H9 (cell line): ENCODE data around the gene ARID4A. TPM values are rescaled to one million over a fixed set of nuclear protein-coding genes. Genes with fewer than 3 reads are reported as not detected.

Source experiments
- DNase-seq: peaks from one replicate; pipeline ENCODE4 v3.0.0-alpha.2; 2017
- H2AFZ ChIP-seq: one replicate; pipeline ENCODE4 v1.6.1; 2013; ENCODE audit warnings: mild to moderate bottlenecking, low read length, control low read depth, moderate library complexity
- H2AK5ac ChIP-seq: 2 replicates; pipeline ENCODE4 v1.6.1; 2013; ENCODE audit warnings: low read length, control low read depth, mixed read lengths; ENCODE audit not compliant: insufficient read length
- H2BK120ac ChIP-seq: one replicate; pipeline ENCODE4 v1.6.1; 2013; ENCODE audit warnings: low read depth, mild to moderate bottlenecking, low read length, control low read depth, inconsistent platforms; ENCODE audit not compliant: poor library complexity, severe bottlenecking
- H2BK12ac ChIP-seq: 2 replicates; pipeline ENCODE4 v1.6.1; 2013; ENCODE audit warnings: low read length, control low read depth, mixed read lengths, low read depth; ENCODE audit not compliant: insufficient read length
- H2BK15ac ChIP-seq: 2 replicates; pipeline ENCODE4 v1.6.1; 2013; ENCODE audit warnings: low read depth, low read length, control low read depth
- H2BK20ac ChIP-seq: one replicate; pipeline ENCODE4 v1.6.1; 2013; ENCODE audit warnings: low read depth, mild to moderate bottlenecking, low read length, control low read depth, inconsistent platforms; ENCODE audit not compliant: poor library complexity, severe bottlenecking
- H2BK5ac ChIP-seq: 2 replicates; pipeline ENCODE4 v1.6.1; 2013; ENCODE audit warnings: low read length, control low read depth, mixed read lengths; ENCODE audit not compliant: insufficient read length
- H3K14ac ChIP-seq: 2 replicates; pipeline ENCODE4 v1.6.1; 2013; ENCODE audit warnings: low read length, control low read depth; ENCODE audit not compliant: insufficient read depth
- H3K18ac ChIP-seq: 2 replicates; pipeline ENCODE4 v1.6.1; 2013; ENCODE audit warnings: low read depth, mild to moderate bottlenecking, mixed read lengths, low read length, control low read depth; ENCODE audit not compliant: insufficient read length
- H3K23ac ChIP-seq: 2 replicates; pipeline ENCODE4 v1.6.1; 2013; ENCODE audit warnings: low read length, control low read depth, mixed read lengths, low read depth; ENCODE audit not compliant: insufficient read length
- H3K23me2 ChIP-seq: 2 replicates; pipeline ENCODE4 v1.6.1; 2013; ENCODE audit warnings: low read depth, mild to moderate bottlenecking, mixed read lengths, low read length, control low read depth; ENCODE audit not compliant: insufficient read length, poor library complexity, severe bottlenecking
- H3K27ac ChIP-seq: 2 replicates; pipeline ENCODE4 v1.5.1; 2013; ENCODE audit warnings: low read length, control low read depth, mixed read lengths, low read depth; ENCODE audit not compliant: insufficient read length
- H3K27me3 ChIP-seq: 2 replicates; pipeline ENCODE4 v1.6.1; 2013; ENCODE audit warnings: low read length, control low read depth, inconsistent platforms; ENCODE audit not compliant: insufficient read depth
- H3K4ac ChIP-seq: 2 replicates; pipeline ENCODE4 v1.6.1; 2013; ENCODE audit warnings: low read depth, mild to moderate bottlenecking, control low read depth, inconsistent platforms, low read length, moderate library complexity
- H3K4me1 ChIP-seq: 2 replicates; pipeline ENCODE4 v1.6.1; 2013; ENCODE audit warnings: low read length, control low read depth, inconsistent platforms; ENCODE audit not compliant: insufficient read depth
- H3K4me2 ChIP-seq: 2 replicates; pipeline ENCODE4 v1.6.1; 2013; ENCODE audit warnings: low read length, control low read depth, mixed read lengths; ENCODE audit not compliant: insufficient read length, insufficient read depth
- H3K56ac ChIP-seq: 2 replicates; pipeline ENCODE4 v1.6.1; 2013; ENCODE audit warnings: low read depth, mild to moderate bottlenecking, mixed read lengths, low read length, control low read depth; ENCODE audit not compliant: insufficient read length
- H3K79me1 ChIP-seq: 2 replicates; pipeline ENCODE4 v1.6.1; 2013; ENCODE audit warnings: low read depth, mild to moderate bottlenecking, moderate library complexity, low read length, control low read depth, inconsistent platforms; ENCODE audit not compliant: insufficient read depth, poor library complexity, severe bottlenecking
- H3K79me2 ChIP-seq: 2 replicates; pipeline ENCODE4 v1.6.1; 2013; ENCODE audit warnings: low read length, control low read depth, inconsistent platforms; ENCODE audit not compliant: insufficient read depth
- H3K9ac ChIP-seq: 2 replicates; pipeline ENCODE4 v1.6.1; 2013; ENCODE audit warnings: low read length, control low read depth, mixed read lengths; ENCODE audit not compliant: insufficient read length; ENCODE audit errors: extremely low read depth
- H3K9me3 ChIP-seq: one replicate; pipeline ENCODE4 v1.6.1; 2013; ENCODE audit warnings: low read depth, low read length, inconsistent platforms; ENCODE audit not compliant: control insufficient read depth
- H3T11ph ChIP-seq: one replicate; pipeline ENCODE4 v1.6.1; 2013; ENCODE audit warnings: mild to moderate bottlenecking, low read length, control low read depth, inconsistent platforms
- H4K20me1 ChIP-seq: one replicate; pipeline ENCODE4 v1.6.1; 2013; ENCODE audit not compliant: control insufficient read depth, insufficient read length, insufficient read depth
- H4K5ac ChIP-seq: 2 replicates; pipeline ENCODE4 v1.6.1; 2013; ENCODE audit warnings: low read depth, mild to moderate bottlenecking, mixed read lengths, low read length, control low read depth; ENCODE audit not compliant: insufficient read length
- H4K8ac ChIP-seq: replicated peaks from 2 replicates; pipeline ENCODE4 v1.6.1; 2013; ENCODE audit warnings: low read length, control low read depth, mixed read lengths, low read depth; ENCODE audit not compliant: insufficient read length
- H4K91ac ChIP-seq: 2 replicates; pipeline ENCODE4 v1.6.1; 2013; ENCODE audit warnings: low read depth, mild to moderate bottlenecking, moderate library complexity, mixed read lengths, low read length, control low read depth; ENCODE audit not compliant: insufficient read length
- H3K27ac Mint-ChIP-seq, 3 experiments: 2 replicates in 2 of 3; 3 replicates in 1 of 3; pipeline ENCODE4 v1.8.0; 2020 to 2021; ENCODE audit warnings: mixed read lengths in 3 of 3, mild to moderate bottlenecking in 1 of 3, moderate library complexity in 1 of 3
- H3K27me3 Mint-ChIP-seq: 2 replicates; pipeline ENCODE4 v1.8.0; 2021; ENCODE audit warnings: low read depth, mild to moderate bottlenecking, moderate library complexity, mixed read lengths
- H3K36me3 Mint-ChIP-seq, 3 experiments: 2 replicates in 2 of 3; 3 replicates in 1 of 3; pipeline ENCODE4 v1.8.0; 2020 to 2021; ENCODE audit warnings: low read depth in 3 of 3, mixed read lengths in 3 of 3; ENCODE audit not compliant: insufficient read depth in 1 of 3
- H3K4me1 Mint-ChIP-seq, 2 experiments: 2 replicates each; pipeline ENCODE4 v1.8.0; 2020; ENCODE audit warnings: mixed read lengths in 2 of 2
- H3K4me3 Mint-ChIP-seq, 2 experiments: 2 replicates in 1 of 2; 3 replicates in 1 of 2; pipeline ENCODE4 v1.8.0; 2020 to 2021; ENCODE audit warnings: mild to moderate bottlenecking in 2 of 2, mixed read lengths in 2 of 2, moderate library complexity in 1 of 2
- H3K9me3 Mint-ChIP-seq, 2 experiments: 2 replicates in 1 of 2; 3 replicates in 1 of 2; pipeline ENCODE4 v1.8.0; 2020; ENCODE audit warnings: mild to moderate bottlenecking in 2 of 2, mixed read lengths in 2 of 2, moderate library complexity in 1 of 2
- CTCF ChIP-seq: fragments of 200-600 bp; sonication (generic); conservative IDR thresholded peaks from 3 replicates; pipeline ENCODE4 v1.8.0; 2021; ENCODE audit warnings: antibody characterized with exemption, mild to moderate bottlenecking
- total RNA-seq: library from RNA; stranded (reverse); gene quantifications from 2 replicates; pipeline ENCODE4 v1.2.1, GENCODE V29; 2021

ARID4A gene
- total RNA-seq, 1 experiment from 2014 or later, result 13.2 TPM

- H3K27ac Mint-ChIP-seq, result peak overlapping the region in 2 of 3 experiments; percentile 74 to 86; a peak in 3 of 7 replicates
- Histone ChIP-seq H3K9me3 (no peaks in the 10 kb centered on the region), H4K5ac (no peak overlapping the region), H2BK20ac (no peak overlapping the region), H2AK5ac (no peak overlapping the region), H3K23me2 (no peaks in the 10 kb centered on the region), H2AFZ (no peak overlapping the region), H3K4ac (no peak overlapping the region), H3K4me1 (no peaks in the 10 kb centered on the region), H3K18ac (no peak overlapping the region), H4K8ac (no peak overlapping the region), H3K79me1 (peaks cover 4% of the 10 kb centered on the region), H3K27me3 (no peaks in the 10 kb centered on the region), H3K23ac (no peak overlapping the region), H4K20me1 (no peaks in the 10 kb centered on the region), H2BK5ac (no peak overlapping the region), H3K79me2 (no peaks in the 10 kb centered on the region), H3K4me2 (no peak overlapping the region), H2BK120ac (no peak overlapping the region), H3K56ac (no peak overlapping the region), H3T11ph (no peak overlapping the region), H2BK12ac (no peak overlapping the region), H3K27ac (no peak overlapping the region), H3K9ac (no peak overlapping the region), H3K14ac (no peak overlapping the region), H4K91ac (no peak overlapping the region), H2BK15ac (no peak overlapping the region)
- DNase-seq, result no peak
- H3K27me3 Mint-ChIP-seq, result no peaks in the 10 kb centered on the region
- H3K36me3 Mint-ChIP-seq, result peaks cover 20 to 70% (median 53%) of the 10 kb centered on the region in 3 experiments; a peak in 6 of 7 replicates
- no peaks in the 10 kb centered on the region for H3K9me3 Mint-ChIP-seq
- no peak for TF ChIP-seq CTCF
- H3K4me1 Mint-ChIP-seq, result no peaks in the 10 kb centered on the region
- no peak overlapping the region for H3K4me3 Mint-ChIP-seq
Observed at GRCh38 chr14:58274881-58275280, 23.5 kb upstream of the ARID4A start.
